GM21526 (cell line): ENCODE data around the gene MOB3A.

ENCODE experiments used
- ATAC-seq: cut with Tn5 transposase; IDR thresholded peaks from one replicate; pipeline ENCODE4 v1.9.1; 2021; ENCODE audit warnings: moderate library complexity; ENCODE audit not compliant: unreplicated experiment, low FRiP score

The MOB3A gene

GRCh38 chr19:2061495-2062388 lies 34.4 kb downstream of the MOB3A start:
- peak; percentile 57 for ATAC-seq

GRCh38 chr19:2060884-2061494 lies 35.1 kb downstream of the MOB3A start:
- peak; percentile 15 for ATAC-seq

- ATAC-seq, result no peak
These were observed 36.5 kb downstream of the MOB3A start for GRCh38 chr19:2059422-2060201.

GRCh38 chr19:2058570-2059421 lies 37.3 kb downstream of the MOB3A start:
- no peak for ATAC-seq

- ATAC-seq, result no peak
These were observed 38.3 kb downstream of the MOB3A start for GRCh38 chr19:2057484-2058469.

GRCh38 chr19:2056837-2057192 lies 39.3 kb downstream of the MOB3A start:
- no peak for ATAC-seq

- ATAC-seq, result no peak
These were observed 39.9 kb downstream of the MOB3A start for GRCh38 chr19:2055931-2056836.

- no peak for ATAC-seq
These were observed 41.4 kb downstream of the MOB3A start for GRCh38 chr19:2054763-2055162.

GRCh38 chr19:2053601-2054389 lies 42.3 kb downstream of the MOB3A start:
- ATAC-seq, result no peak

GRCh38 chr19:2051773-2052704 lies 44.1 kb downstream of the MOB3A start:
- ATAC-seq, result no peak

- ATAC-seq, result peak; percentile 45
These were observed 44.9 kb downstream of the MOB3A start, which contains the start of gene MKNK2 for GRCh38 chr19:2050991-2051772. TSS of gene MKNK2 (minus strand) at chr19:2051244. CDS start at chr19:2050851, 393 bp downstream.

- ATAC-seq, result peak; percentile 4
These were observed 45.7 kb downstream of the MOB3A start for GRCh38 chr19:2050349-2050990.

GRCh38 chr19:2049741-2050348 lies 46.3 kb downstream of the MOB3A start:
- no peak for ATAC-seq

GRCh38 chr19:2048959-2049740 lies 47.0 kb downstream of the MOB3A start:
- no peak for ATAC-seq
